Activated CD8-positive, alpha-beta memory T cell treated with anti-CD3 and anti-CD28 coated beads, Interleukin-2, amount 50 U/mL, for 4 hours (primary cell): ENCODE data around the gene TLX1.

Experiments used
- DNase-seq: peaks from one replicate; pipeline ENCODE4 v3.0.0-alpha.2; 2020

TLX1 gene

GRCh38 chr10:101112799-101113594 lies 18.1 kb upstream of the TLX1 start:
- no peak for DNase-seq

- no peak for DNase-seq
Measured at GRCh38 chr10:101113890-101114403, 17.2 kb upstream of the TLX1 start.

GRCh38 chr10:101114646-101115045 lies 16.5 kb upstream of the TLX1 start:
- DNase-seq: no peak

GRCh38 chr10:101116754-101117153 lies 14.3 kb upstream of the TLX1 start:
- DNase-seq: no peak

GRCh38 chr10:101118031-101118430 lies 13.1 kb upstream of the TLX1 start:
- DNase-seq: no peak

- DNase-seq: no peak
Measured at GRCh38 chr10:101120520-101120883, 10.6 kb upstream of the TLX1 start.

- DNase-seq: no peak
Measured at GRCh38 chr10:101120884-101121653, 10.0 kb upstream of the TLX1 start.

GRCh38 chr10:101121654-101122031 lies 9.5 kb upstream of the TLX1 start:
- no peak for DNase-seq

- no peak for DNase-seq
Measured at GRCh38 chr10:101122270-101123084, 8.6 kb upstream of the TLX1 start.

GRCh38 chr10:101123085-101123814 lies 7.8 kb upstream of the TLX1 start:
- no peak for DNase-seq

- DNase-seq: no peak
Measured at GRCh38 chr10:101123815-101124617, 7.1 kb upstream of the TLX1 start.

GRCh38 chr10:101124933-101125332 lies 6.2 kb upstream of the TLX1 start:
- no peak for DNase-seq

GRCh38 chr10:101126684-101127628 lies 4.1 kb upstream of the TLX1 start:
- DNase-seq: no peak

- DNase-seq: no peak
Measured at GRCh38 chr10:101130141-101130540, 959 bp upstream of the TLX1 start.

- DNase-seq: no peak
Measured at GRCh38 chr10:101131962-101132635, 999 bp downstream of the TLX1 start.

GRCh38 chr10:101132636-101133473 lies 1.8 kb downstream of the TLX1 start:
- no peak for DNase-seq

- no peak for DNase-seq
Measured at GRCh38 chr10:101133489-101134298, 2.6 kb downstream of the TLX1 start.
